Astrocyte (in vitro differentiated cells and primary cell): ENCODE results near the gene FAM241B. TPM values are rescaled to one million over a fixed set of nuclear protein-coding genes. Genes with fewer than 3 reads are reported as not detected.

Experiments
- DNase-seq: peaks from one replicate; pipeline ENCODE4 v3.0.0-alpha.2; 2010; ENCODE audit warnings: low read depth
- FAIRE-seq: peaks from 2 replicates; lab custom pipeline; 2011; peaks lifted over from hg19 to GRCh38; lab: Jason Lieb, UNC
- H2AFZ ChIP-seq: 2 replicates; pipeline ENCODE4 v1.6.0; 2012; ENCODE audit warnings: low read depth, low read length, inconsistent platforms
- H3K27ac ChIP-seq: 2 replicates; pipeline ENCODE4 v1.5.1; 2011; ENCODE audit warnings: low read depth, low read length, inconsistent platforms
- H3K27me3 ChIP-seq: 2 replicates; pipeline ENCODE4 v1.6.0; 2011; ENCODE audit warnings: low read length, inconsistent platforms; ENCODE audit not compliant: insufficient read depth
- H3K36me3 ChIP-seq: 2 replicates; pipeline ENCODE4 v1.5.1; 2011; ENCODE audit warnings: low read length, inconsistent platforms; ENCODE audit not compliant: insufficient read depth
- H3K4me1 ChIP-seq: 2 replicates; pipeline ENCODE4 v1.5.1; 2011; ENCODE audit warnings: low read length, inconsistent platforms; ENCODE audit not compliant: insufficient read depth
- H3K4me2 ChIP-seq: 2 replicates; pipeline ENCODE4 v1.6.0; 2012; ENCODE audit warnings: low read length, inconsistent platforms
- H3K4me3 ChIP-seq: 2 replicates; pipeline ENCODE4 v1.5.1; 2011; ENCODE audit warnings: low read depth, mild to moderate bottlenecking, low read length, inconsistent platforms; ENCODE audit not compliant: insufficient read depth
- H3K79me2 ChIP-seq: 2 replicates; pipeline ENCODE4 v1.6.0; 2012; ENCODE audit warnings: mild to moderate bottlenecking, low read length, inconsistent platforms; ENCODE audit not compliant: insufficient read depth
- H3K9ac ChIP-seq: 2 replicates; pipeline ENCODE4 v1.6.0; 2012; ENCODE audit warnings: mild to moderate bottlenecking, low read length, inconsistent platforms
- H3K9me3 ChIP-seq: 2 replicates; pipeline ENCODE4 v1.5.1; 2012; ENCODE audit warnings: low read depth, mild to moderate bottlenecking, low read length, inconsistent platforms; ENCODE audit not compliant: insufficient read depth
- H4K20me1 ChIP-seq: 2 replicates; pipeline ENCODE4 v1.6.0; 2012; ENCODE audit warnings: low read length, inconsistent platforms; ENCODE audit not compliant: insufficient read depth
- H3K27ac Mint-ChIP-seq: one replicate; pipeline ENCODE4 v1.8.0; 2021; ENCODE audit warnings: mild to moderate bottlenecking, mixed read lengths; ENCODE audit not compliant: unreplicated experiment
- H3K27me3 Mint-ChIP-seq: one replicate; pipeline ENCODE4 v1.8.0; 2021; ENCODE audit warnings: low read depth, mixed read lengths; ENCODE audit not compliant: unreplicated experiment
- H3K36me3 Mint-ChIP-seq: one replicate; pipeline ENCODE4 v1.8.0; 2021; ENCODE audit warnings: low read depth, mixed read lengths; ENCODE audit not compliant: unreplicated experiment
- H3K4me1 Mint-ChIP-seq: one replicate; pipeline ENCODE4 v1.8.0; 2021; ENCODE audit warnings: low read depth, mixed read lengths; ENCODE audit not compliant: unreplicated experiment
- H3K4me3 Mint-ChIP-seq: one replicate; pipeline ENCODE4 v1.8.0; 2021; ENCODE audit warnings: mild to moderate bottlenecking, moderate library complexity, mixed read lengths; ENCODE audit not compliant: unreplicated experiment
- H3K9me3 Mint-ChIP-seq: one replicate; pipeline ENCODE4 v1.8.0; 2021; ENCODE audit warnings: mild to moderate bottlenecking, mixed read lengths; ENCODE audit not compliant: unreplicated experiment
- EZH2 ChIP-seq: IDR thresholded peaks from 2 replicates; pipeline ENCODE4 v1.6.1; 2012; ENCODE audit warnings: mild to moderate bottlenecking, low read length, inconsistent platforms; ENCODE audit not compliant: insufficient read depth
- total RNA-seq: library from RNA; stranded (reverse); gene quantifications from 2 replicates; pipeline ENCODE4 v1.2.1, GENCODE V29; 2021
- TF ChIP-seq, protein P1 (sequence below): IDR thresholded peaks from 2 replicates; pipeline ENCODE4 v1.5.1; 2011; ENCODE audit warnings: low read depth, mild to moderate bottlenecking, inconsistent platforms, low read length, moderate library complexity; ENCODE audit not compliant: insufficient read depth

The FAM241B gene
- total RNA-seq, 1 donor from 2014 or later, result 4.4 TPM

GRCh38 chr10:69631566-69631965, 1.5 kb downstream of the FAM241B start:
- Histone ChIP-seq H4K20me1 (no peaks in the 10 kb centered on the region), H3K4me1 (no peaks in the 10 kb centered on the region), H3K27me3 (peaks cover 2% of the 10 kb centered on the region), H3K79me2 (no peaks in the 10 kb centered on the region), H3K9ac (no peak overlapping the region), H3K4me2 (no peak overlapping the region), H3K27ac (no peak overlapping the region), H3K36me3 (no peaks in the 10 kb centered on the region), H3K4me3 (no peak overlapping the region), H2AFZ (no peak overlapping the region), H3K9me3 (no peaks in the 10 kb centered on the region)
- Mint-ChIP-seq H3K27me3 (peaks cover 58% of the 10 kb centered on the region), H3K36me3 (peaks cover 9% of the 10 kb centered on the region), H3K4me3 (peak overlapping the region; percentile 80), H3K4me1 (no peaks in the 10 kb centered on the region), H3K9me3 (peaks cover 3% of the 10 kb centered on the region), H3K27ac (no peak overlapping the region)
- DNase-seq (no peak), FAIRE-seq (no peak)
- TF ChIP-seq, protein P1, sequence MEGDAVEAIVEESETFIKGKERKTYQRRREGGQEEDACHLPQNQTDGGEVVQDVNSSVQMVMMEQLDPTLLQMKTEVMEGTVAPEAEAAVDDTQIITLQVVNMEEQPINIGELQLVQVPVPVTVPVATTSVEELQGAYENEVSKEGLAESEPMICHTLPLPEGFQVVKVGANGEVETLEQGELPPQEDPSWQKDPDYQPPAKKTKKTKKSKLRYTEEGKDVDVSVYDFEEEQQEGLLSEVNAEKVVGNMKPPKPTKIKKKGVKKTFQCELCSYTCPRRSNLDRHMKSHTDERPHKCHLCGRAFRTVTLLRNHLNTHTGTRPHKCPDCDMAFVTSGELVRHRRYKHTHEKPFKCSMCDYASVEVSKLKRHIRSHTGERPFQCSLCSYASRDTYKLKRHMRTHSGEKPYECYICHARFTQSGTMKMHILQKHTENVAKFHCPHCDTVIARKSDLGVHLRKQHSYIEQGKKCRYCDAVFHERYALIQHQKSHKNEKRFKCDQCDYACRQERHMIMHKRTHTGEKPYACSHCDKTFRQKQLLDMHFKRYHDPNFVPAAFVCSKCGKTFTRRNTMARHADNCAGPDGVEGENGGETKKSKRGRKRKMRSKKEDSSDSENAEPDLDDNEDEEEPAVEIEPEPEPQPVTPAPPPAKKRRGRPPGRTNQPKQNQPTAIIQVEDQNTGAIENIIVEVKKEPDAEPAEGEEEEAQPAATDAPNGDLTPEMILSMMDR, result no peak
- no peak for TF ChIP-seq EZH2

GRCh38 chr10:69632516-69633199, 2.6 kb downstream of the FAM241B start:
- TF ChIP-seq, protein P1, result no peak
- no peak for TF ChIP-seq EZH2
- no peak overlapping the region for H3K27ac ChIP-seq
- Mint-ChIP-seq H3K4me1 (no peaks in the 10 kb centered on the region), H3K27ac (no peak overlapping the region), H3K36me3 (peaks cover 9% of the 10 kb centered on the region), H3K4me3 (no peak overlapping the region), H3K27me3 (peaks cover 57% of the 10 kb centered on the region), H3K9me3 (peaks cover 3% of the 10 kb centered on the region)
- H3K9me3 ChIP-seq, result no peaks in the 10 kb centered on the region
- peaks cover 8% of the 10 kb centered on the region for H3K27me3 ChIP-seq
- DNase-seq, result no peak
- no peaks in the 10 kb centered on the region for H3K4me1 ChIP-seq
- no peak overlapping the region for H2AFZ ChIP-seq
- H3K9ac ChIP-seq, result no peak overlapping the region
- H3K4me2 ChIP-seq, result no peak overlapping the region
- no peak for FAIRE-seq
- H3K79me2 ChIP-seq, result no peaks in the 10 kb centered on the region
- no peaks in the 10 kb centered on the region for H3K36me3 ChIP-seq
- no peaks in the 10 kb centered on the region for H4K20me1 ChIP-seq
- no peak overlapping the region for H3K4me3 ChIP-seq
